Mononuclear cell (primary cell): ENCODE data around the gene WDR7. TPM values are rescaled to one million over a fixed set of nuclear protein-coding genes. Genes with fewer than 3 reads are reported as not detected.

Source experiments
- total RNA-seq: library from RNA; depleted of rRNA; stranded (reverse); fragments of >200 nt; gene quantifications from one replicate; pipeline ENCODE4 v1.2.3, GENCODE V29; 2012

WDR7 gene
- total RNA-seq, 1 donor, result 52.7 TPM

Other genes starting within 250 kb of the WDR7 start
- gene TXNL1, start 12.8 kb upstream of the WDR7 start, total RNA-seq, result 27.9 TPM